HG02678 (cell line): ENCODE measurements around the gene CAMK2D.
A peak's percentile ranks its signal among the peaks of the same experiment; 100 is the strongest.

ENCODE experiments used
- ATAC-seq: cut with Tn5 transposase; IDR thresholded peaks from one replicate; pipeline ENCODE4 v1.9.1; 2021; ENCODE audit warnings: mild to moderate bottlenecking, moderate library complexity; ENCODE audit not compliant: unreplicated experiment

The CAMK2D gene

GRCh38 chr4:113452868-113453620 lies 308.5 kb downstream of the CAMK2D start:
- ATAC-seq: no peak

DNA sequence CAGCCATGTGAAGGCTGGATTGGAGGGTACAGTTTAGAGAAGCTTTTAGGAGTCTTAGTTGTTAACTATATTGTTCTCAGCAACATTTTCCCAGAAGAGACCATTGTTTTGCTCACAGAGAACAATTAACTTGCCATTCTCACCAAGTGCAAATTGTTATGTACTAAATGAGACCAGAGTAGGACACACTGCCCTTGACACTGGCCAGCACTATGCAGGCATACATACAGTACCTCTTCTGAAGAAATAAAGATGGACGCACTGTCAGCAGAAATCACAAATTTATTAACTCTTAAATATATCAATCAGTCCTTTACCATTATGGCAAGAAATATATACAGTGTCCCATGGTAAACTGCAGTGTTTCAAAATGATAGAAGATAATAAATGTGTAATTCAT lies 309.4 kb downstream of the CAMK2D start:
- ATAC-seq: no peak

DNA sequence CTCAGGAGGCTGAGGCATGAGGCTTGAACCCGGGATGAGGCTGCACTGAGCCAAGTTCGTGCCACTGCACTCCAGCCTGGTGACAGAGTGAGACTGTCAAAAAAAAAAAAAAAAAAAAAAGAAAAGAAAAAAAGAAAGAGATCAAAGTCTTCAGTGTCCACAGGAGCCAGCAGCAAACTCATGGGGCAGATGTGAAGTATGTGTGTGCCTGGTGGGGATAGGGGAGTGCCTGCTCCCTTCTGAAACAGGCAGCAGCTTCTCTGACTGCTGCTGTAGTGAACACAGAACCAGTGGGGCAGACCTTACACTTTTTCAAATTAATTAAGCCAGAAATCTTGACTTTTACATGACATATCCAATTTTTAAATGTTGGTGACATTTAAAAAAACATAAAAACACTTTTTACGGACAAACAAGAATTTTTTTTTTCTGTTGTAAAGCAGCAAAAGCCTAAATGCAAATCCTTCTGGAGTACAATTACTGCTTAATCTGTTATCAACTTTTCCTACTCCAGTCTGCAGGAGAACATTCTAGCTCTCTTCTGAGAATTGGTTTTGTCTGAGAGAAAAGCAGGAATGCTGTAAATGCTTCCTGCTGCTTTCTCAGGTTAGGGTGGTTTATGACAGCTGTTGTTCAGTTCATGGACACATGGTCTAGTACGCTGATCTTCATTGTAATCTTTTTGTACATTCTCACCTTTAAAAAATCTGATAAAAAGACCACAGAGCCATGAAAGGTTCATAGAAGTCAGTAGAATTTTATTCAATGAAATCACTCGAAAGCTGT lies 311.1 kb downstream of the CAMK2D start:
- no peak for ATAC-seq

GRCh38 chr4:113449410-113449974 lies 312.0 kb downstream of the CAMK2D start:
- no peak for ATAC-seq

GRCh38 chr4:113447769-113448168 lies 313.8 kb downstream of the CAMK2D start:
- peak; percentile 65 for ATAC-seq

GRCh38 chr4:113447061-113447460 lies 314.5 kb downstream of the CAMK2D start:
- no peak for ATAC-seq

DNA sequence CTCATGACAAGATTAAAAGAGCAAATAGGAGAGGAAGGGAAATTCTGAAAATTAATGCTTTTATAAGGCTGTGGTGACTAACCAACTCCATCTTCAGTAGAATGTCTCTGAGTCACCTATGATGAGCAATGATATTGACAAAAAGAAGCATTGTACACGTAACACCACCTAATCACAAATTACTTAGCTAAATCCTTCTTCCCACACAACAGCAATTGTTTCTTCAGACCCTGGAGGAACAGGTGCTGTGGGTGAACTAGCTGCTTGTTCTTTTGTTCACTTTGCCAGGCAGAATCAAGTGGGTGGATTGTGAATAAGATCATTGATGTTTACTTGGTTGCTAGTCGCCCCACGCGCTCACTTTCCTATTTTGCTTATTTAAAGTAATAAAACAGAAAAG lies 315.5 kb downstream of the CAMK2D start:
- ATAC-seq: no peak

- ATAC-seq: no peak
These were observed 316.3 kb downstream of the CAMK2D start for GRCh38 chr4:113445286-113445685.

GRCh38 chr4:113444386-113444785 lies 317.2 kb downstream of the CAMK2D start:
- ATAC-seq: no peak

DNA sequence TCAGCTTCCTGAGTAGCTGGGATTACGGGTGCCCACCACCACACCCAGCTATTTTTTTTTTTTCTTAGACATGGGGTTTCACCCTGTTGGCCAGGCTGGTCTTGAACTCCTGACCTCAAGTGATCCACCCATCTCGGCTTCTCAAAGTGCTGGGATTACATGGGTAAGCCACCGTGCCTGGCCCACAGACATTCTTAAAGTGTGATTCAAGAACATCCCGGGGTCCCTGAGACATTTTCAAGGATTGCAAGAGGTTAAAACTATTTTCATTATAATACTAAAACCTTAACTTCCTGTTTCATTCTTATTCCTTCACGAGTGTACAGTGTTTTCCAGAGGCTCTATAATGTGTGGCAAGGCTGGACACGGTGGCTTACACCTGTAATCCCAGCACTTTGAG lies 318.7 kb downstream of the CAMK2D start:
- ATAC-seq: no peak

- no peak for ATAC-seq
These were observed 321.2 kb downstream of the CAMK2D start for GRCh38 chr4:113440371-113440770.

- no peak for ATAC-seq
These were observed 322.9 kb downstream of the CAMK2D start for GRCh38 chr4:113438596-113438995.

- ATAC-seq: no peak
These were observed 324.4 kb downstream of the CAMK2D start for GRCh38 chr4:113437129-113437528.

DNA sequence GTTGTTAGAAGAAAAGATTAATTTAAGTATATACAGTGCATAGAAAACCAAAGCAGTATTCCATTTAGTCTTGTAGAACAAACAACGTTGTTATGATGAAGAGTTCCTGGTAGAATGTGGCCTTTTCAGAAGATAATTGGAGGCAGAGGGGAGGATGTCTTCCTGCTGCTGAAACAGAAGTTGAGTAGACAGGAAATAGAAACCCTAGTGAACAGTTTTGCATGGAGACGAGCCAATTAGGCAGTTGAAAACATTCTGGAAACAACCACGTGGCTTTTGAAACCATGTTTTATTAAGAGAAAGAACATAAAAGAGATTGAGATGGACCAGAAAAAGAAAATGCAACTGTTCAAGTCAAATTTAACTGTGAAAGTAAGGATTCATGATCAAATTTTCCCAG lies 325.2 kb downstream of the CAMK2D start:
- ATAC-seq: no peak

DNA sequence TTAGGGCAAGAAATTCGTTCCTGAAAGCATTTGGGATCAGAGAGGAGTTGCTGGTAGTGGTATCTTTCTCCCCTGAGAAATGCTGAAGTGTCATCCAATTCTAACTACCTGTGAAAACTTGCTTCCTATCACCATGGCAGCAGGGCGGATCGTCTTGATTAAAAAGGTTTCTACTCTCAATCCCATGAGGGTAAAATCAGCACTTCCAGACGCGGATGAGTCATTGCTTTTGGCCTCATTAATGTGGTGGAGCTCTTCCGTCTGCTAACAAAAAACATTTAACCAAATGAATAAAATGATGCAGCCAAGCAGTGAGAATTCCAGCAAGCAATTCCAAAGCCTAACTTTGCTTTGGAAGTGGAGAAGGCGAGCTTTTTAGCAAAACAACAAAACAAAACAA lies 325.6 kb downstream of the CAMK2D start:
- no peak for ATAC-seq

- no peak for ATAC-seq
These were observed 327.3 kb downstream of the CAMK2D start for GRCh38 chr4:113434247-113434587.

GRCh38 chr4:113433536-113434246 lies 327.8 kb downstream of the CAMK2D start:
- no peak for ATAC-seq

DNA sequence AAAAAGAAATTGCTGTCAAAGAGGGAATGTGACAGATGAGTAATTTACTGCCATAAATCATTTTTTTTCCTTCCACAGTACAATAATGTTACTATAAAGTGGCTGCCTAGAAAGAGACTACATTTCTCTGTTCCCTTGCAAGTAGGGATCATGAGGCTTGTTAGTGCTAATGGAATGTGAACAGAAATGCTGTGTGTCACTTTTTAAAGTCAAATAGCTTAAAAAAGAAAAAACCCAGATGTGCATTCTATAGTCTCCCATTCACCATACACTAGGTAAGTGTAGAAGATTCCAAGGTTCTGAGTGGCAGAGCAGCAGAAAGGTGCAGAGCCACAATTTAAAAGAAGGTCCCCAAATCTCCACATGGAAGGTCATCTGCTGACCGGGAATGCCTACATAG lies 328.4 kb downstream of the CAMK2D start:
- no peak for ATAC-seq

DNA sequence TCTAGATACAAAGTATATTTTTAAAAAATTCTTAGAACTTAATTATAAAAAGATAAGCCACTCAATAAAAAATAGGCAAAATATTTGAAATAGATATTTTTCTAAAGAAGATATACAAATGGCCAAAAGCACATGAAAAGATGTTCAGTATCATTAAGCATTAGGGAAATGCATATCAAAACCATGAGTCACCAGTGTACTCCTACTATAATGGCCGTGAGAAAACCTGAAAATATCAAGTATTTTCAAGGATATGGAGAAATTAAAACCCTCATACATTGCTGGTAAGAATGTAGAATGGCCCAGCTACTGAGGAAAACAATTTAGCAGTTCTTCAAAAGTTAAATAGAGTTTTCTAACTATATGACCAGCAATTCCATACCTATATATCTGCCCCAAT lies 337.9 kb downstream of the CAMK2D start:
- ATAC-seq: no peak

DNA sequence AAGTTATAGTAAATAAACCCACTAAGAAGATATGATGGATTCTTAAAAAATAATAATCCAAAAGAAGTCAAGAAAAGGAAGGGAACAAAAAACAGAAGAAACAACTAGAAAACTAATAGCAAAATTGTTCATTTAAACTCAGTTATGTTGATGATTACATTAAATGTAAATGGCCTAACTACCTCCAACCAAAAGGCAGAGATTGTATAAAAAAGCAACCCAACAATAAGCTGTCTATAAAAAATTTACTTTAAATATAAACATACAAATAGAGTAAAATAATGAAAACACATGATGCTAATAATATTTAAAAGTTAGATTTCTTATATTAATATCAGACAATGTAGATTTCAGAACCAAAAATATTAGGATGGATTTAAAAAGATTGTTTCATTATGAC lies 340.6 kb downstream of the CAMK2D start:
- no peak for ATAC-seq

DNA sequence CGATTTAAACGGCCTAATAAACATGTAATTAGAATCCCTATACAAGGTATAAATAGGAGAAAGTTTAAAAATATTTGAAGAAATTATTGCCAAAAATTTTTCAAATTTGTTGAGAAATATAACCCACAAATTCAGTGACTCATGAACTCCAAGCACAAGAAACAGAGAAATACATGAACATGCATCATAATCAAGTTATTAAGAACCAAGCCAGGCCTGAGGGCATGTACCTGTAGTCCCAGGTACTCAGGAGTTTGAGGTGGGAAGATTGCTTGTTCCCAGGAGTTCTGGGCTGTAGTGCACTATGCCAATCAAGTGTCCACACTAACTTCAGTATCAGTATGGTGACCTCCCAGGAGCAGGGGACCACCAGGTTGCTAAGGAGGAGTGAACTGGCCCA lies 341.9 kb downstream of the CAMK2D start:
- no peak for ATAC-seq
